ENCODE data around the gene SUSD6.

SUSD6 gene

GRCh38 chr14:69611172-69612013 is at the start of gene SUSD6:
SUSD6 (plus strand) TSS chr14:69611596; CDS start chr14:69658593, 46,997 bp downstream.
- no peak for FAIRE-seq

GRCh38 chr14:69561893-69562292 is 49.5 kb upstream of the SUSD6 start:
- FAIRE-seq = no peak

DNA sequence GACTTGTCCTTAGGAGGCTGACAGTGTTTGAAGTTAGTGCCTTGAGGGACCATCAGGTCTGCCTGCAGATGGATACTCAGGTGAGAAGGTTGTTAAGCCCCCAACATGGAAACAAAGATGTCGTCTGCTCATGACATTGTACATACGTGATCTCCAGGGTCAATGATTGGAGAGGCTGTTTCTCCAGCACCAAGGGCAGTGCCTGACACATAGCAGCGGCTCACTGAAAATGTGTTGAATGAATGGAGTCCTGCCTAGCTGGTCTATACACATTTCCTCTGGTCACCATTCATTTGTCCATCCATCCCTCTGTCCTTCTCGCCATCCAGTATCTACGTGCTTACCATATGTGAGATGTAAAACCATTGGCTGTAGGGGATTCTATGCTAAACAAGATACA is 43.8 kb upstream of the SUSD6 start:
- FAIRE-seq = no peak

DNA sequence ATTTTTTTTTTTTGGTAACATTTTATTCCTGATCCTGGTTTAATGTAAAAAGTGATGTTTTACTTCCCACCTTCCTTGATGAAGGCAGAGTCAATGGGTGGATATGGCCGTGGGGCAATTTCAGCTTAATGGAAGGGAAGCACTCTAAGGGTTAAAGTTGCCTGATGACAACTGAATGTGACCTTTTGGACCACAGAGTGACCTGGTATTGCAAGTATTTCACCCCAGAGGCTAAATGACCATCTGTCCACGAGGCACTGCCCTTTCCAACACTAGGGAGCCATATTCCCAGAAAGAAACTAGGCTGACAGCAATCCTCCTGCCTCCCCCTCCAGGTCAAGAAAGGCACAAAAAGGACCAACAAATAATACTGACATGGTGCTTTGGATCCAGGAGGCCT is 41.5 kb upstream of the SUSD6 start:
- no peak for FAIRE-seq

DNA sequence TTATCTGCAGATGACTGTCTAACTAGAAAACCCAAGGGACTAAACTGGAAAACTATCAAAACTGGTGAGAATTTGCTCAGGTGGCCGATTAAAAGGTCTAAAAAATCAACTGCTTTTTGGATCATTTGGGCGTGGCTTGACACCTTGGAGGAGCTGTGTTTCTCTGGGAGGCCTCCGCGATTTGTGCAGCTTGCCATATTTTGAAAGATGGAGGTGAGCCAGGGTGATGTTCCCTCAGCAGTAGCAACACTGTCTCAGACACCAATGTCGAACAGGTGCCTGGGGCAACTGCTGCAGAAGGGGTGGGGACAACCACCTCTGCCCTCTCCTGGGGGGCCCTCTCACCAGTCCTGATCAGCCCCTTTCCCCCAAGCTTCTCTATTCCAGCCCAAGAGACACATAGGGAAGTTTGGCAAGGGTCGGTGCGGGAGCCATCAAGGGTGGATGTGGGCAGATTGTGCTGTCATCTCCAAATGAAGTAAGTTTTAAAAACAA is 40.5 kb upstream of the SUSD6 start:
- FAIRE-seq = no peak

GRCh38 chr14:69571449-69572029 is 39.9 kb upstream of the SUSD6 start:
- no peak for FAIRE-seq

GRCh38 chr14:69572030-69572840 is 39.2 kb upstream of the SUSD6 start:
- no peak for FAIRE-seq

DNA sequence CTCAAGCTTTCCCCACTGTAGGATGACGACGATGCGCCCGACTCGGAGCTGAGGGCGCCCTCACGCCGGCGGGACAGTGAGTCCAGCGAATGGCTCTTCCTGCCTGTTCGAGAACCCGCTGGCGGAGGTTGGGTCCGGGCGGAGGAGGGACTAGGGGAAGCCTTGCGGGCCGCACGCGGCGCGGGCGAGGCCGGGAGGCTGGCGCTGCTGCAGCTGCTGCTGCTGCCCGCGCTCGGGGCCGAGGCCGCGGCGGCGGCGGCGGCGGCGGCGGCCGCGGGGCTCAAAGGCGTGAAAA is 38.6 kb upstream of the SUSD6 start:
- no peak for FAIRE-seq

DNA sequence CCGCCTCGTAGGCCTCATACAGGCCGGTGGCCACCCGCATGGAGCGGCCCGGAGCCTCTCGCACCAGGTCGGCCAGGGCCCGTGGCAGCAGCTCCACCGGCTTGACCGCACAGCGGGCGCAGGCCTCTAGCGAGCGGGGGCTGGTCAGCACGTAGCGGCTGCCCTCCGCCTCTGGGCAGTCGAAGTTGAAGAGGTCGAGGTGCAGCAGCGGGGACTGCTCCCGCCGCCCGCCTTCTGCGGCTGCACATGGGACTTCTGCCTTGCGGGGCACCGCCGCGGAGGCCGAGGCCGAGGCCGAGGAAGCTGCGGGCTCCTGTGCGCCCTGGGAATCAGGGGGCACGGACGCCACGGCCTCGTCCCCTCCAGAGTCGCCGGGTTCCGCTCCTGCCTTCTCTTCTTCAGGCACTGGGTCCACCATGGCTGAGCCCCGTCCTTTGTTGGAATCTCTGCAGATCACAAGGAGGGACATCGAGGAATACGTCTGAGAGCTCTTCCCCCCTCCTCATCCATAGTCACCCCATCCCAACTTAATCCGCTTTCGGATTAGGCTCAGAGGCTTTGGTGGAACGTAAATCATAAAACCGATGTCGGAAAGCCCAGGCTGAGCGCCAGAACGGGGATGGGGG is 38.1 kb upstream of the SUSD6 start:
- FAIRE-seq = no peak

DNA sequence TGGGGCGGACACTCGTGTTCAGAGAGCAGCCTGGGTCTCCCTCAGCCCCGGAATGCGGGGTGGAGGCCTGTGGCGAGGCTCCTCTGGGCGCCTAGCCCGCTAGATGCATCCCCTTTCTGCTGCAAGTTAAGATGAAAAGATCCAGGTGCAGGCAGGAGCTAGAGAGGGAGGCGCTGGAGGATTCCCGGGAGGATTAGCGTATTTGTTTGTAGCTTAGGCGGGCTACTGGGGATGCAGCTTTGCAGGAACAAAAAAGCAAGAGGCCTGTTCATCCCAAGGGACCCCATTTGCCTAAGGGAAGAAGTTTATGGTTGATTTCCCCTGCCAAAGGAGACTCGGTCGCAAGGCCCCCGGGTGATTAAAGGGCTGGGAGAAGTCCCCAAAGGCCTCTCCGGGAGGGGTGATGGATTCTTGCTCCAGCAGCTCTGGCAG is 37.5 kb upstream of the SUSD6 start:
- no peak for FAIRE-seq

- FAIRE-seq = no peak
Observed at GRCh38 chr14:69574263-69574953, 37.0 kb upstream of the SUSD6 start, which contains the start of gene CCDC177. CCDC177 (minus strand) TSS chr14:69574871; CDS start chr14:69573622, 1,249 bp downstream.

DNA sequence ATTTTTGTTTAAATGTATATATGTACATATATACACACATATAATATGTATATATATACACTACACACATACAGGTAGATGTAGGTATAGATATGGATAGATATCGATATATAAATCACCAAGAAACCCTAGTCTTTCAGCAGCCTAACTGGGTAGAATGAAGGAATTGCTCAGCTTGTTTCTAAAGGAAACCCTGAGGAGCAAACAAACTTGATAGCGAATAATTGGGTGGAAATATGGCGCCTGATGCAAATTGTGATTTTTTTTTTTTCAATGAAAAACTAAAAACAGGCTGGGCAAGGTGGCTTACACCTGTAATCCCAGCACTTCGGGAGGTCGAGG is 36.5 kb upstream of the SUSD6 start:
- FAIRE-seq = no peak

- no peak for FAIRE-seq
Observed at GRCh38 chr14:69579476-69579875, 31.9 kb upstream of the SUSD6 start.

GRCh38 chr14:69580009-69580577 is 31.3 kb upstream of the SUSD6 start:
- no peak for FAIRE-seq

GRCh38 chr14:69581316-69581935 is 30.0 kb upstream of the SUSD6 start:
- FAIRE-seq = no peak

DNA sequence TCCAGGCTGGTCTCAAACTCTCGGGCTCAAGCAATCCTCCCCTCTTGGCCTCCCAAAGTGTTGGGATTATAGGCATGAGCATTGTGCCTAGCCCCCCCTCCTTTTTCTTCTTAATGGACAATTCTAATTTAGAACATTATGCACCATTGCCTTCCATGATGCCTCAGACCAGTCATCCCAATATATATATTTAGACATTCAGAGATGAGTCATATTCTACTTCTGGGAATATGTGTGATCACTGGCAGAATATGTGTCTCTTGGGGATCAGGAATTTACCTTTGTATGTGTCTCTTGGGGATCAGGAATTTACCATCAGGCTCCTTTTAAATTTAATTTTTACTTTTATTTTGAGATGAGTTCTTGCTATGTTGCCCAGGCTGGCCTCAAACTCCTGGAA is 29.2 kb upstream of the SUSD6 start:
- FAIRE-seq = no peak

GRCh38 chr14:69582829-69583228 is 28.6 kb upstream of the SUSD6 start:
- FAIRE-seq = no peak

DNA sequence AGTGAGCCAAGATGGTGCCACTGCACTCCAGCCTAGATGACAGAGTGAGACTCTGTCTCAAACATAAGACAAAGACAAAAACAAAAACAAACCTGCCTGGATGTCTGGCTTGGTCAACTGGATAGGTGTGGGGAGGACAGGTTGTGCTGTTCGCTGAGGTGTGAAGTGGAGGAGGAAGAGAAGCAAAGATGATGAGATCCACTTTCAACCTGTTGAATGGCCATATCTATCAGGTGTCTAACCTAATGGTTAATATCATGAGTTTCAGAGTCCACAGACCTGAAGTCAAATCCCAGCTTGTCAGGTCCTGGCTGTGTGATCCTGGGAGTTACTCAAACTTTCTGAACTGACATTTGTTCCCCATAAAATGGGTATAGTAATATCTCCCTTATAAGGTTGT is 27.0 kb upstream of the SUSD6 start:
- FAIRE-seq = no peak

DNA sequence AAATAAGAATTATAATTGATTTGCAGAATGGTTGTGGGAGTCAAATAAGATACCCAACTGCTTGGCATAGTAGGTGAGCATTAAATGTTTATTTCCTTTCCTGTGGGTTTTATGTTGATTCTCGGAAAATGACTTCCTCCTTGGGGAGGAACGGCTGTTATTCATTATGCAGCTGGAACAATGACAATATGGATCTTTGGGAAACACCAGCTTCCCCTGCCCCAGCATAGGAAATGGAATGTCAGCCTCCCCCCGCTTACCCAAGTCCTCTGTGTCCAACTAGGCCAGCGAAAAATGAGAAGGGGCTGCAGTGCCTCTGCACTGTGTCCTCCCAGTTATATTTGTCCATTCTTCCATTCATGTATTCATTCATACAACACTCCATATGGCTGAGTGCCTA is 25.0 kb upstream of the SUSD6 start:
- FAIRE-seq = no peak

GRCh38 chr14:69587389-69587788 is 24.0 kb upstream of the SUSD6 start:
- FAIRE-seq = no peak

DNA sequence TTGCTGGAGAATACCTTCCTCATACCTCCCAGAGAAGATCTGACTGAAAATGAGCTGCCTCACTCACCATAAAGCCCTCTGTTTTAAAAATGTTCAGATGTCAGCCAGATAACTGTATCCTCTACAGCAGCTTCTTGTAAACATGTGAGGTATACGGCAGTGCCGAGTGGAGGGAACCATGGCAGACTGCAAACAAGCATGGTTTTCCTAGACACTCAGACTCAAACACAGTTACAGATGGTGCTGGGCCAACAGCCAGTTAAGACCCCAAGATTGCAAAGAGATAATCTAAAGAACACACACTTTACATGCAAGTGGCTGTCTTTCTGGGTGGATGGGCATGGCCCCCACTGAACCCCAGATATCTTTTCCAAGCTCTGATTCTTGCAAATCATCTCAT is 20.1 kb upstream of the SUSD6 start:
- no peak for FAIRE-seq
